ENCODE data around the gene TCP10L. TPM values are rescaled to one million over a fixed set of nuclear protein-coding genes. Genes with fewer than 3 reads are reported as not detected.

The TCP10L gene
- total and polyA plus RNA-seq, 2 of the 4 experiments (the other 2 are of a cell fraction): 0.09 TPM; not detected in 1

DNA sequence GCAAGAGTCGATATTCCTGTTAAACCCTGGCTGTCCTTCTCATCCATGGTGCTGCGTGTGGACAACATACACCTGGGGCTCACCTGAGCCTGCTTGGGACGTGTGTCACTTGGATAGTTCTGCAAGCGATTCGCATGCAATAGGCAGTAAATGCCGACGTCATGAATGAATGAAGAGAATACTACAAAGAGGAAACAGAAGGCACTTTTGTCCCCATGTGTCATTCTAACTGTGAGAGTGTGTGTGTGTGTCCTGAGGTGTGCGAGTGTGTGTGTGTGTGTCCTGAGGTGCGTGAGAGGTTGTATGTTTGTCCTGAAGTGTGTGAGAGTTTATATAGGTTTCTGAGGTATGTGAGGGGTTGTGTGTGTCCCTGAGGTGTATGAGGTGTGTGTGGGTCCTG, 647 bp upstream of the TCP10L start:
- no peak overlapping the region for H3K9ac ChIP-seq (ENCODE audit: low read depth, low read length)
- H2BK20ac ChIP-seq (ENCODE audit: low read depth, low read length): no peak overlapping the region
- POLR2A ChIA-PET (ENCODE audit: unreplicated experiment): no interaction called here
- no peak for DNase-seq
- no peak overlapping the region for H3K4me2 ChIP-seq (ENCODE audit: low read depth, low read length)
- no peak for ATAC-seq (ENCODE audit: low read depth)
- H4K20me1 ChIP-seq (ENCODE audit: insufficient read depth, low read length): no peaks in the 10 kb centered on the region
- BruUV-seq (replicated peaks): no TSS peak
- H3K4me3 ChIP-seq (ENCODE audit: insufficient read depth, low read depth, low read length): no peak overlapping the region
- H3K56ac ChIP-seq (ENCODE audit: extremely low read depth, insufficient read depth, low read length): no peak overlapping the region
- H4K5ac ChIP-seq (ENCODE audit: low read depth, low read length): no peak overlapping the region
- no peak overlapping the region for H4K91ac ChIP-seq (ENCODE audit: insufficient read depth, low read depth, low read length)
- peaks cover 23% of the 10 kb centered on the region for H3K27me3 ChIP-seq (ENCODE audit: control insufficient read depth, insufficient read depth, low read length)
- H3K4me1 ChIP-seq (ENCODE audit: control insufficient read depth, insufficient read depth, low read length): no peaks in the 10 kb centered on the region
- no peaks in the 10 kb centered on the region for H3K36me3 ChIP-seq (ENCODE audit: control insufficient read depth, insufficient read depth, low read length)
- no peak overlapping the region for H2BK120ac ChIP-seq (ENCODE audit: low read depth, low read length)
- WGBS, 2 experiments (ENCODE audit: extremely low coverage in 2 of 2, insufficient read length in 1 of 2): 75% methylated on average over 9 of the region's 9 CpGs; no CpG with 5 or more reads in 1 of the 2 experiments
- no peak overlapping the region for H3K23ac ChIP-seq (ENCODE audit: low read depth, low read length)
- H3K18ac ChIP-seq (ENCODE audit: low read depth, low read length): no peak overlapping the region
- no peak overlapping the region for H3K4ac ChIP-seq (ENCODE audit: low read depth, low read length)
- dilution Hi-C loops (cut with HindIII; ENCODE audit: low sequenced_read_pairs, unreplicated experiment): no loop called here
- no peaks in the 10 kb centered on the region for H3K9me1 ChIP-seq (ENCODE audit: insufficient read depth, low read length)
- no peak overlapping the region for H3K14ac ChIP-seq (replicated peaks; ENCODE audit: low read depth, low read length)
- CTCF ChIA-PET: interaction anchor here (1.0 kb wide), 1 partner anchor 15 kb away, joined by 3 read pairs; no protein-coding TSS in a partner anchor
- in situ Hi-C loops (cut with MboI; ENCODE audit: low sequenced_read_pairs): no loop called here
- no peak overlapping the region for H2BK5ac ChIP-seq (ENCODE audit: low read depth, low read length, poor library complexity, severe bottlenecking)
- H2AFZ ChIP-seq (replicated peaks; ENCODE audit: low read length, poor library complexity): no peak overlapping the region
- no peaks in the 10 kb centered on the region for H3K79me1 ChIP-seq (ENCODE audit: low read depth in 1 of 2, low read length in 2 of 2)
- no peak overlapping the region for H2AK9ac ChIP-seq (replicated peaks; ENCODE audit: low read depth, low read length, poor library complexity)
- no peaks in the 10 kb centered on the region for H3K9me3 ChIP-seq (ENCODE audit: control insufficient read depth, insufficient read depth, low read length)
- H2BK15ac ChIP-seq (ENCODE audit: low read depth, low read length): no peak overlapping the region
- no peak overlapping the region for H3K27ac ChIP-seq (ENCODE audit: insufficient read depth, low read length)
- no peak overlapping the region for H2AK5ac ChIP-seq (ENCODE audit: low read depth, low read length)
- no peak overlapping the region for H4K8ac ChIP-seq (ENCODE audit: low read depth in 2 of 2, low read length in 2 of 2)
- no peak for TF ChIP-seq SMC3 (IDR thresholded peaks at IDR 0.05; ENCODE audit: low read depth, low read length)
- TF ChIP-seq FOS (IDR thresholded peaks at IDR 0.05; ENCODE audit: low read depth, low read length): no peak
- TF ChIP-seq RFX5 (IDR thresholded peaks at IDR 0.05; ENCODE audit: low read depth, low read length): no peak
- intact Hi-C loops (cut with micrococcal nuclease): no loop called here

All from IMR-90 (cell line).